Activated CD8-positive, alpha-beta T cell treated with anti-CD3 and anti-CD28 coated beads, Interleukin-2, amount 10 ng/mL, durations not matched to agents 7 days and 5 days (primary cell): ENCODE results near the gene CATSPER3. TPM values are rescaled to one million over a fixed set of nuclear protein-coding genes. Genes with fewer than 3 reads are reported as not detected.
A peak's percentile ranks its signal among the peaks of the same experiment; 100 is the strongest.

Source experiments
- ATAC-seq: fragments of 150-1000 bp; cut with Tn5 transposase; one replicate; pipeline ENCODE4 v1.10.0; 2021; ENCODE audit warnings: moderate library complexity
- CTCF ChIA-PET: fragments of 350-600 bp; sonication (Branson Sonifier 250); formaldehyde crosslinking; loops from one replicate; lab custom pipeline; 2021; ENCODE audit warnings: antibody characterized with exemption; lab: Charles Lee
- POLR2A ChIA-PET: fragments of 350-600 bp; sonication (Branson Sonifier 250); formaldehyde crosslinking; loops from one replicate; lab custom pipeline; 2021; ENCODE audit warnings: antibody characterized with exemption; lab: Charles Lee
- DNase-seq: peaks from one replicate; pipeline ENCODE4 v3.0.0-alpha.2; 2020
- H3K27ac Mint-ChIP-seq: one replicate; pipeline ENCODE4 v1.8.0; 2021; ENCODE audit warnings: mild to moderate bottlenecking, mixed read lengths
- H3K27me3 Mint-ChIP-seq: one replicate; pipeline ENCODE4 v1.8.0; 2021; ENCODE audit warnings: low read depth, mixed read lengths
- H3K36me3 Mint-ChIP-seq: one replicate; pipeline ENCODE4 v1.8.0; 2021; ENCODE audit warnings: low read depth, mixed read lengths
- H3K4me1 Mint-ChIP-seq: one replicate; pipeline ENCODE4 v1.8.0; 2021; ENCODE audit warnings: low read depth, mixed read lengths
- H3K4me3 Mint-ChIP-seq: one replicate; pipeline ENCODE4 v1.8.0; 2021; ENCODE audit warnings: mild to moderate bottlenecking, mixed read lengths
- H3K9me3 Mint-ChIP-seq: one replicate; pipeline ENCODE4 v1.8.0; 2022; ENCODE audit warnings: mixed read lengths; ENCODE audit not compliant: insufficient read depth
- total RNA-seq, 2 experiments: library from RNA; stranded (reverse); gene quantifications; one replicate each; pipeline ENCODE4 v1.2.3, GENCODE V29; 2021

Gene CATSPER3
- total RNA-seq, 2 experiments from 2014 or later, result 0.68 to 0.89 TPM

DNA sequence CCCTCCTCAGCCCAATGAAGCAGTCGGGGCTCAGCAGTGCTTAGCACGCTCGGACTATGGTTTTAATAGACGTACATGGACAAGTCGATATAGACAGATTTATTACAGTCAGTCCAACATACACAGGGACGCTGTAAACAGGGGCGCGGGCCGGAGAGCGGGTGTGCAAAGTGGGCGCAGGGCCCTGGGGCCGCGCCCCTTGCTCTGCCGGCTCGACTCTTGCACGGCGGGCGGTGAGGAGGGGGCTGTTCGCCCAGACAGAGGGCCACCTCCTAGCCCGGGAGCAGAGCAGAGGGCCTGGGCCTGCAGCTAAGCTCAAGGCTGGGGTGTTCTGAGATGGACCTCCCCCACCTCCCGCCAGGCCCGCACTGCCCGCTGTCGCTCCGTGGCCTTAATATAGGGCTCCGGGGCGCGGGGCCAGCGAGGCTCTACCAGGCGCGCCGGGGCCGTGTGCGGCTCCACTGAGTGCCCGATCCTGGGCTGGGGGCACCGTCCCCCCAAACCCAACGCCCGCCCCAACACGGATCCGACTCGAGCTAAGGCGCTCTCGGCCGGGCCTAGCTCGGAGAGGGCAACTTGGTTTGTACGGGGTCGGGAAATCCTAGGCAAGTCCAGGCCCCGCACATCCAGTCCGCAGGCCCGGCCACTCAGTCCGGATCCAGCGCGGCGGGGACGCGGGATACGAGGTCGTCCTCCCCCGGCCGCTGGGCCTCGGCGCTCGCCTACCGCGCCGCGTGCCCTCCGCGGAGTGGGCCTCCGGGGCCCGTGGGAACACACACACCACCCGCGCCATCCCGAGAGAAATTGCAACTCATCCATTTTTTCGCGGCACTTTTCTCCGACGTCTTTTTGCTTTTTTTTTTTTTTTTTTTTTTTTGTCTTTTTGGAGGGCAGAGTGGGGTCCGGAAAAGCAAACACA is 60.2 kb downstream of the CATSPER3 start:
- DNase-seq, result no peak
- Mint-ChIP-seq H3K4me3 (no peak overlapping the region), H3K4me1 (peaks cover 24% of the 10 kb centered on the region), H3K27me3 (peaks cover 59% of the 10 kb centered on the region), H3K36me3 (peaks cover 12% of the 10 kb centered on the region), H3K27ac (no peak overlapping the region), H3K9me3 (no peaks in the 10 kb centered on the region)
- CTCF ChIA-PET, result no interaction called here
- no peak for ATAC-seq
- POLR2A ChIA-PET, result no interaction called here

DNA sequence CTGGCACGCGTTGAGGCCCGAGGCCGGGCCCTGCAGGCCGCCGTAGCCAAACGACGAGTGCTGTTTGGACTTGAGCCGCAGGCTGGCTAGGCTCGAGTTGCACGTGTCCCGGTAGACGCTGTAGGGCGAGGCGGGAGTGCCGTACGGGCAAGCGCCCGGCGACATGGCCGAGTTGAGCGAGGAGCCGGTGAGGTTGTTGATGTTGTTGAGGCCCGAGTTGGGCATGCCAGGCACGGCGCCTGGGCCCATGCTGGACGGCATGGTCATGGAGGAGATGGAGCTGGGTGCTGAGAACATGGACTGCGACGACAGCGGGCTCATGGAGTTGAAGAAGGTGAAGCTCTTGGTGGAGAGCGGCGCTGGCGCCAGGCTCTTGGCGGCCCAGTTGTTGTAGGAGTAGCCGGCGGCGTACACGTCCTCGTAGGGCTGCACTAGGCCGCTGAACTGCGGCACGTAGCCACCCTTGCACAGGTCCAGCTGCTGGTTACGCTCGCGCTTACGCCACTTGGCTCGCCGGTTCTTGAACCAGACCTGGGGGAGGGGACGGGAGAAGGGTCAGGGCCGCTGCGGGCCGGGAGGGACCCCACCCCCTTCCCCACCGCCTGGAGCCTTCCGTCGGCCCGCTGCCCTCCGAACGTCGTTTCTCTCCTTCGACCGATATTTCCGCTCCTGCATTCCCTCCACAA is 61.2 kb downstream of the CATSPER3 start:
- POLR2A ChIA-PET, result no interaction called here
- CTCF ChIA-PET, result no interaction called here

GRCh38 chr5:135029477-135030122 is 61.9 kb downstream of the CATSPER3 start:
- ATAC-seq (no peak), DNase-seq (no peak)
- Mint-ChIP-seq H3K36me3 (peaks cover 12% of the 10 kb centered on the region), H3K27ac (peak overlapping the region; percentile 59), H3K27me3 (peaks cover 63% of the 10 kb centered on the region), H3K4me1 (peaks cover 30% of the 10 kb centered on the region), H3K9me3 (no peaks in the 10 kb centered on the region), H3K4me3 (peak overlapping the region; percentile 41)
- CTCF ChIA-PET, result no interaction called here
- POLR2A ChIA-PET, result no interaction called here

More for the DNA sequence above, 61.2 kb downstream of the CATSPER3 start:
- Mint-ChIP-seq H3K27me3 (peaks cover 60% of the 10 kb centered on the region), H3K4me3 (peak overlapping the region; percentile 41), H3K36me3 (peaks cover 12% of the 10 kb centered on the region), H3K4me1 (peaks cover 28% of the 10 kb centered on the region), H3K27ac (peak overlapping the region; percentile 62), H3K9me3 (no peaks in the 10 kb centered on the region)
- no peak for ATAC-seq
- DNase-seq, result no peak

GRCh38 chr5:135030123-135030955 is 62.6 kb downstream of the CATSPER3 start:
- ChIA-PET CTCF (no interaction called here), POLR2A (no interaction called here)
- Mint-ChIP-seq H3K27me3 (peaks cover 70% of the 10 kb centered on the region), H3K27ac (no peak overlapping the region), H3K9me3 (no peaks in the 10 kb centered on the region), H3K4me3 (peak overlapping the region; percentile 49), H3K4me1 (peaks cover 35% of the 10 kb centered on the region), H3K36me3 (peaks cover 12% of the 10 kb centered on the region)
- ATAC-seq, result no peak
- DNase-seq, result no peak

DNA sequence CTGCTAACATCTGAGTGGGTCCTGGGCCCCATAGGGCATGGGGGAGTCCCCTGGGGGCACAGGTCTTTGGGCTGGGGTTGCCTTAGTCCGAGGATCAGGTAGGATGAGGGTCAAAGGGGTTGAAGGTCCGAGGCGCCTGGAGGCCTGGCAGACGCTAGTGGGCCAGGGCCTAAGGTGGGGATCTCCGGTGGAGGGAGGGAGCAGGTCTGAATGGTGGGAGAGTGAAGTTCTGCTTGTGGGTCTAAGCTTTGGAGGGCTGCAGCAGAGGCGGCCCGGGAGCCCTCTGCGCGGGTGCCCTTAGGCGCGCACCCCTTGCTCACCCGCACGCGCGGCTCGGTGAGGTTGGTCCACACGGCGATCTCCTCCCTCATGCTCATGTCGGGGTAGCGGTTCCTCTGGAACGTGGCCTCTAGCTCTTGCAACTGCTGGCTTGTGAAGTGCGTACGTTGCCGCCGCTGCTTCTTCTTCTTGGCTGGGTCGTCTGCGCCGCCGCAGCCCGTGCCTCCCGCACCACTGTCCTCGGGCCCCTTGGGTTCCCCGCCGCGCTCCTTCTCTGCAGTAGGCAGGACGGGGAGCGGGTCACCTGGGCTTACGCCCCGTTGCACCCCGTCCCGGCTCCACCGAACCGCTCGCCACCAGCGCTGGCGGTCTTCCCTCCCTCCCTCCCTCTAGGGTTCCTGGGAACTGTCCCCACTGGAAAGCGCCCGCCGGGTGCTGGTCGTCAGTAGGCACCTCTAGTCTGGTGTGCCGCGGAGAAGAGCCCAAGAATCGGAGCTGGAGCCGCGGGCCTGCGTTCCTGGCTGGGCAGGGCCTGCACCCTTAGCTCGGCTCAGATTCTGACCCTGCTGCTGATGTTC is 63.5 kb downstream of the CATSPER3 start:
- DNase-seq (peak; percentile 28), ATAC-seq (peak; percentile 24)
- Mint-ChIP-seq H3K9me3 (no peaks in the 10 kb centered on the region), H3K36me3 (peaks cover 12% of the 10 kb centered on the region), H3K4me1 (peaks cover 35% of the 10 kb centered on the region), H3K27ac (no peak overlapping the region), H3K27me3 (peaks cover 74% of the 10 kb centered on the region), H3K4me3 (peak overlapping the region; percentile 49)
- ChIA-PET CTCF (no interaction called here), POLR2A (no interaction called here)

- no peak overlapping the region for H3K27ac Mint-ChIP-seq
- H3K27me3 Mint-ChIP-seq, result peaks cover 76% of the 10 kb centered on the region
- H3K9me3 Mint-ChIP-seq, result no peaks in the 10 kb centered on the region
- H3K4me1 Mint-ChIP-seq, result peaks cover 35% of the 10 kb centered on the region
- ChIA-PET POLR2A (no interaction called here), CTCF (no interaction called here)
- DNase-seq (no peak), ATAC-seq (no peak)
- H3K36me3 Mint-ChIP-seq, result peaks cover 12% of the 10 kb centered on the region
- peak overlapping the region; percentile 50 for H3K4me3 Mint-ChIP-seq
Measured at GRCh38 chr5:135031813-135032694, 64.3 kb downstream of the CATSPER3 start.

- DNase-seq (no peak), ATAC-seq (no peak)
- Mint-ChIP-seq H3K27ac (no peak overlapping the region), H3K9me3 (no peaks in the 10 kb centered on the region), H3K27me3 (peaks cover 76% of the 10 kb centered on the region), H3K4me1 (peaks cover 35% of the 10 kb centered on the region), H3K4me3 (peak overlapping the region; percentile 50), H3K36me3 (peaks cover 12% of the 10 kb centered on the region)
- CTCF ChIA-PET, result no interaction called here
- POLR2A ChIA-PET, result no interaction called here
Measured at GRCh38 chr5:135032695-135032998, 64.9 kb downstream of the CATSPER3 start.

DNA sequence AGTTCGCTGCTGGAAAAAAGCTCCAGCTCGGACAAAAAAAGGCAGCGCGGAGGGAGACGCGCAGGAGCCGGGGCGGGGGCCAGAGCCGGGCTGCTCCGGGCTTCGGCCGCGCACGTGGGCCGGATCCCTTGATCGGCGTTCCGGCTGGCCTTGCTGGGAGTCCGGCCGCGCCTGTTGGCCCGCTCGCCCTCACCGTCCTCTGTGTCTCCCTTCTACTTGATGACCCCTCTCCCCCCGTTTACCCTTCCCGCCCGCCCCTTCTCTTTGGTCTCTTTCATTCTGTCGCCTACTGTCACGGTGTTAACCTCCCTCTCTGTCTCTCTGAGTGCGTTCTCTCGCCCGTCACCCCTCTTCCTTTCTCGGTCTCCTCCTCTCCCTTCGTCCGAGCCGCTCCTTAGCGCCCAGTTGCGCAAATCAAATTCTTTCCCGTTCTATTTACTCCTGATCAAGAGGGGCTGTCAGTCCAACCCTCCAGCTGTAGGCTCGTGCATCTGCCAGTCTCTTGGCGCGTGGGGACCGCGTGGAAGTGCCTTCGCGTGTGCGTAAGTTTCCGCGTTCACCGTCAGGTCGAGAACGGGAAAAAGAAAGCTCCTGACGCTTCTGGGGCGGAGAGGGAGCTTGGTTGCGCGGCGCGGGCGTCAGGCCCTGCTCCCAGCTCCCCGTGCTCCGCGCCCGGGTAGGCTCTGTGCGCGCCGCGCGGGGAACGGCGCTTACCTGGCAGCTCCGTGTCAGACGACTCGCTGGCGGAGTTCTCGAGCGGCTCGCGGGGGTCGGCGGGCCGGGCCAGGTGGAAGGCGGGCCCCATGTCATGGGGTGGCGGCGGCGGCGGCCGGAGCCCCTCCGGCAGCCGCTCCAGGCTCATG is 65.5 kb downstream of the CATSPER3 start:
- ChIA-PET POLR2A (no interaction called here), CTCF (interaction anchor here (0.5 kb wide), 1 partner anchor 268 kb away, joined by 3 read pairs; no protein-coding TSS in a partner anchor)
- peaks cover 81% of the 10 kb centered on the region for H3K27me3 Mint-ChIP-seq
- no peaks in the 10 kb centered on the region for H3K9me3 Mint-ChIP-seq
- peak overlapping the region; percentile 65 for H3K4me3 Mint-ChIP-seq
- peaks cover 12% of the 10 kb centered on the region for H3K36me3 Mint-ChIP-seq
- peaks cover 35% of the 10 kb centered on the region for H3K4me1 Mint-ChIP-seq
- DNase-seq, result no peak
- no peak overlapping the region for H3K27ac Mint-ChIP-seq
- peak; percentile 18 for ATAC-seq

DNA sequence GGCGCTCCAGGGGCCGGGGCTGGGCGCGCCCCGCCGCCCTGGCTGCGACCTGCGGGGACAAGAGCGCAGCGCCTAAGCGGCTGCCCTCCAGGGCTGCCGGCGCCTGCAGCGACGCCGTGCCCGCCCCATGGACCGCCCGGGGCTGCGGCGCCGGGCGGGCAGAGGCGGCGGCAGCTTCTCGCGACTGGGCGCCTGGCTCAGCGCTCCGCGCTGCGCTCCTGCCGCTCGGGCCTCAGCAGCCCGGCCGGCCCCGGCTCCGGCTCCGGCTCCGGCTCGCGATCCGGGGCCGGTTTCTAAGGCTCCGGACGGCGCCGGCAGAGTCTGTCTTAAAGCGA is 66.2 kb downstream of the CATSPER3 start, which contains the start of gene PITX1:
PITX1 (minus strand) TSS at position 328 of the 335 bp plus-strand sequence. CDS start 347 bp downstream, outside the sequence.
- Mint-ChIP-seq H3K36me3 (peaks cover 11% of the 10 kb centered on the region), H3K4me1 (peaks cover 40% of the 10 kb centered on the region), H3K27ac (peak within 1 kb of the TSS; percentile 67), H3K4me3 (peak within 1 kb of the TSS; percentile 71), H3K9me3 (no peaks in the 10 kb centered on the region), H3K27me3 (peaks cover 83% of the 10 kb centered on the region)
- no peak for DNase-seq
- CTCF ChIA-PET, result no interaction called here
- POLR2A ChIA-PET, result no interaction called here
- ATAC-seq, result peak; percentile 28
